Measurements from ENCODE around the gene TERB2.
"Not testable (repeated sequence)": the region's sequence is repeated elsewhere in the genome, so short reads cannot be mapped to it uniquely, and the experiment has no call there.

- TF ChIP-seq CTCF, POLR2A (IDR thresholded peaks at IDR 0.05): not testable (repeated sequence)
Observed at GRCh38 chr15:44987711-44988110, 31.2 kb downstream of the TERB2 start.
